Hepatocyte (in vitro differentiated cells): ENCODE data around the gene NELFB.

Experiments
- EZH2 ChIP-seq: fragments of 200-600 bp; sonication (generic); IDR thresholded peaks from 2 replicates; pipeline ENCODE4 v1.6.1; 2016; ENCODE audit warnings: antibody characterized with exemption, mild to moderate bottlenecking, borderline replicate concordance
- TF ChIP-seq, protein P1 (sequence below): fragments of 200-600 bp; sonication (generic); IDR thresholded peaks from 2 replicates; pipeline ENCODE4 v1.5.1; 2016; ENCODE audit warnings: antibody characterized with exemption, mild to moderate bottlenecking; ENCODE audit not compliant: poor library complexity

DNA sequence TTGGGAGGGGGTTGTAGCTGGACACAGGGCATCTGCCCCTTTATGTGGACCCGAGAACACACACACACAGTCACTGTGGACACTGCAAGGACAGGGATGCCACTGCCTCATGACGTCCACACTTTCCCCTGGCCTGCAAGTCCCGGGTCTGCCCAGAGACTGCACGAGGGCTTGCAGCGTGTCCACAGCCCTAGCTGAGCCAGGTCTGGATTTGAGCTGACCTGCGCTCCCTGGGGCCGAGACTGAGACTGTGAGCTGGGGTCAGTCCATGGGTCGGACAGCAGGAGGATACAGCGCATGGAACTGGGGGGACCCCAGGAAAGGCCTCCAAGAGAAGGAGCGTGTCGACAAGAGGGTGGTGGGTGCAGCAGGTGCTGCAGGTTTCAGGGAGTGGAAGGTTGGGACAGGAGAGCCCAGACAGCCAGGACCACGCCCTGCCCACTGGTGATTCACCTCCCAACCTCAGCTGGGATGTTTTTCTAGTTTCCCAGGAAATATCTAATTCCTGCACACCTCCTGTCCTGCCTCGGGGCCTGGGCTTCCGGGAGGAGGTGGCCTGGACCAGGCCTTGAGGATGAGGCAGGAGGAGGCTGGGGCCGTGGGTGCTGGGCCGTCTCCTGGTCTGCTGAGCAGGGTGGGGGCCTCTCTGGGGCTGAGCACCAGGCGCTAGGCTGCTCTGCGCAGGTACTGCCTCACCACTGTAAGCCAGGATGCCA, 28.6 kb upstream of the NELFB start:
- TF ChIP-seq, protein P1, sequence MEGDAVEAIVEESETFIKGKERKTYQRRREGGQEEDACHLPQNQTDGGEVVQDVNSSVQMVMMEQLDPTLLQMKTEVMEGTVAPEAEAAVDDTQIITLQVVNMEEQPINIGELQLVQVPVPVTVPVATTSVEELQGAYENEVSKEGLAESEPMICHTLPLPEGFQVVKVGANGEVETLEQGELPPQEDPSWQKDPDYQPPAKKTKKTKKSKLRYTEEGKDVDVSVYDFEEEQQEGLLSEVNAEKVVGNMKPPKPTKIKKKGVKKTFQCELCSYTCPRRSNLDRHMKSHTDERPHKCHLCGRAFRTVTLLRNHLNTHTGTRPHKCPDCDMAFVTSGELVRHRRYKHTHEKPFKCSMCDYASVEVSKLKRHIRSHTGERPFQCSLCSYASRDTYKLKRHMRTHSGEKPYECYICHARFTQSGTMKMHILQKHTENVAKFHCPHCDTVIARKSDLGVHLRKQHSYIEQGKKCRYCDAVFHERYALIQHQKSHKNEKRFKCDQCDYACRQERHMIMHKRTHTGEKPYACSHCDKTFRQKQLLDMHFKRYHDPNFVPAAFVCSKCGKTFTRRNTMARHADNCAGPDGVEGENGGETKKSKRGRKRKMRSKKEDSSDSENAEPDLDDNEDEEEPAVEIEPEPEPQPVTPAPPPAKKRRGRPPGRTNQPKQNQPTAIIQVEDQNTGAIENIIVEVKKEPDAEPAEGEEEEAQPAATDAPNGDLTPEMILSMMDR, result no peak
- no peak for TF ChIP-seq EZH2
